GM18907 (cell line): ENCODE results near the gene PIGM.

Source experiments
- ATAC-seq: cut with Tn5 transposase; IDR thresholded peaks from one replicate; pipeline ENCODE4 v1.9.1; 2021; ENCODE audit warnings: mild to moderate bottlenecking, moderate library complexity; ENCODE audit not compliant: unreplicated experiment

Gene PIGM

GRCh38 chr1:160031365-160032164, at the start of gene PIGM:
PIGM (minus strand) TSS chr1:160031990; CDS start chr1:160031739, 251 bp downstream.
- ATAC-seq: peak; percentile 98

GRCh38 chr1:160081261-160081936, 49.6 kb upstream of the PIGM start, which contains the start of gene KCNJ9:
KCNJ9 (plus strand) TSS chr1:160081538; CDS start chr1:160084031, 2,493 bp downstream.
- ATAC-seq: no peak

GRCh38 chr1:160080381-160081100, 48.8 kb upstream of the PIGM start:
- no peak for ATAC-seq

GRCh38 chr1:160079448-160079847, 47.7 kb upstream of the PIGM start:
- no peak for ATAC-seq

DNA sequence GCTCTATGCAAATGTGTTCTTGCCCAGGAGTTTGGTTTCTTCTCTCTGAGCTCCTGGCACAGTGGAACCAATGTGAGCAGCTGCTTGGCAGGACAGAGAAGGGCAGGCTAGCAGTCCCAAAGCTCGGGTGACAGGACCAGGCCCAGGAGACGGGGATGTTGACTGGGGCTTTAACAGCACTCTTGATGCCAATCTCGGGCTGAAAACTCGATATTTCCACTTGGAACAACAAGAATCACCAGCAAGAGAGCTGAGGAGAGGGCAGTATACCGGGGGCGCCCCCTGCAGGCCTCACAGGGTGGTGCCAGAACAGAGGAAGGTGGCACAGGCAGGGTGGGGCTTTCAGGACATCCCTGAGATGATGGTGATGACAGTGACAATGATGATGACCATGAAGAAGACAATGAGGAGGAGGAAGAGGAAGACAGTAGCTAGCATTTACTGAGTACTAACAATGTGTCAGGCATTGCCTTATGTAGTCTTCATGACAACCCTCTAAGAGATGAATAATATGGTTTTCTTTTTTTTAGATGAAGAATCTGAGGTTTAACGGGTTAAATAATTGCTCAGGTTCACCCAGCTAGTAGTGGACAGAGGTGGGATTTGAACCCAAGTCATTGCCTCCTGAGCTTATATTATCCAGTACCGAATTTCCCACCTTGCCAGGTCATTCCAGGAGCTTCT, 46.9 kb upstream of the PIGM start:
- ATAC-seq: peak; percentile 63

DNA sequence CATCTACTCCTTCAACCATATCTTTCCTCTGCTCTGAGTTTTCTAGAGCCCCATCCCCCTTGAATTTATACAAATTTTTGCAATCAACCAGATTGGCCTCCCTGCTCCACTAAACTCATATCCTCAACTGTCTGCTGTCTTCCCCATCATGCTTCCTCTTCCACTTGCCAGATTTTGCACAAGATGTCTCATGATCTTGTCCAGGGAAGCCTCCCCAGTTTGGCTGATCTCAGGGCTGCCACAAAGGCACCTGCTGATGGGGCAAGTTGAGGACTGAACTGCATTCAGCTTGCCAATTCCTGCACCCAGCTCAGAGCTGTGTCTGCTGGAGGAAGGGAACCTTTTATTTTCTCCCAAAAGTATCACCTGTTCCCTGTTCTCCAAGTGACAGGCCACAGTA, 45.7 kb upstream of the PIGM start:
- ATAC-seq: no peak

DNA sequence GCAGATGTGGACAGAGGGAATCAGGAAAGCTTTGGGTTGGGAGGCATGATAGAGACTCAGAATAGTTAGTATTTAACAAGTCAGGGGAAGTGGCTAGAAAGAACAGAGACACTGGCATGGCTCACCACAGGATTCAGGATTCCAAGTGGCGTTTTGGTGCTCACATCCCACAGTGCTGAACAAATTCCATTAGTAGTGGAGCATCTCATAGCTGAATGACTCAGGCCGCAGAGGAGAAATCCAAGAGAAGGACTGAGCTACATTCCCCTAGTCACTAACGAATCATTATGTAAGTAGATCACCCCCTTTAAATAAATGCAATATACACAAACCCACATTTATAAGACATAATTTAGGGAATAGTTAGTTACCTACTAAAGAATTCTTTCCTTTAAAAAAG, 44.5 kb upstream of the PIGM start:
- ATAC-seq: no peak

- ATAC-seq: no peak
Measured at GRCh38 chr1:160075836-160076235, 44.0 kb upstream of the PIGM start.

DNA sequence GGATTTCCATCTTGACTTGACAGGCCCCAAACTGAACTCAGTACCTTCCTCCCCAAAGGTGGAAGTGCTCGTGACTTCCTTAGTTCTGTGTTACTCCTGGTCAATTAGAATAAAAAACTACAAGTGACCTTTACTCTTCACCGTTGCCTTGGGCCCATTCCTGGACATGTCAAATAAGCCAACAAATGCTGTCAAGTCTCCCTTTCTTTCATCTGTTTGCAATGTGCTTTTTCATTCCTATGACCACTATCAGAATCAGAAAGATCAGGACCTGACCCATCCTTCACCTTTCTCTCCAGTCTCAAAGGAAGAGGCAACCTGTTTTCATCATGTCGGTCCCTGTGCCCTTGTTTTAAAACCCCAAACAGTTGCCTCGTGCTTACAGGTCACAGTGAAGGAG, 43.1 kb upstream of the PIGM start:
- no peak for ATAC-seq

DNA sequence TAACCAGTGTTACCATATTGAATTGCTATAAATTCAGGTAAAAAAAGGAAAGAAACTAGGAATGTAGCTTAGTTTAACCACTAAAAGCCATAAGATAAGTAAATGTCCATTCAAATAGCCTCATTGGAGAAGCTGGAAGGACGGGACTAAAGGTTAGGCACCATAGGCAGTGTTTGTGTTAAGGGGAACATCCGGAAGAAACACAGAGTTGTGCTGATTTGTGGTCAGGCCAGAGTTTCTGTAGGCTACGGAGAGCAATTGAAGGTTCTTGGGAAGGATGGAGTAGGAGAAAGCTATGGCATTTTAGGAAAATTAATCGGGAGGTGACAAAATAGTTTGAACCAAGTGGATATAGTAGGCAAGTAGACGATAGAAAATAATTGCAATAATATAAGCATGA, 39.5 kb upstream of the PIGM start:
- no peak for ATAC-seq

DNA sequence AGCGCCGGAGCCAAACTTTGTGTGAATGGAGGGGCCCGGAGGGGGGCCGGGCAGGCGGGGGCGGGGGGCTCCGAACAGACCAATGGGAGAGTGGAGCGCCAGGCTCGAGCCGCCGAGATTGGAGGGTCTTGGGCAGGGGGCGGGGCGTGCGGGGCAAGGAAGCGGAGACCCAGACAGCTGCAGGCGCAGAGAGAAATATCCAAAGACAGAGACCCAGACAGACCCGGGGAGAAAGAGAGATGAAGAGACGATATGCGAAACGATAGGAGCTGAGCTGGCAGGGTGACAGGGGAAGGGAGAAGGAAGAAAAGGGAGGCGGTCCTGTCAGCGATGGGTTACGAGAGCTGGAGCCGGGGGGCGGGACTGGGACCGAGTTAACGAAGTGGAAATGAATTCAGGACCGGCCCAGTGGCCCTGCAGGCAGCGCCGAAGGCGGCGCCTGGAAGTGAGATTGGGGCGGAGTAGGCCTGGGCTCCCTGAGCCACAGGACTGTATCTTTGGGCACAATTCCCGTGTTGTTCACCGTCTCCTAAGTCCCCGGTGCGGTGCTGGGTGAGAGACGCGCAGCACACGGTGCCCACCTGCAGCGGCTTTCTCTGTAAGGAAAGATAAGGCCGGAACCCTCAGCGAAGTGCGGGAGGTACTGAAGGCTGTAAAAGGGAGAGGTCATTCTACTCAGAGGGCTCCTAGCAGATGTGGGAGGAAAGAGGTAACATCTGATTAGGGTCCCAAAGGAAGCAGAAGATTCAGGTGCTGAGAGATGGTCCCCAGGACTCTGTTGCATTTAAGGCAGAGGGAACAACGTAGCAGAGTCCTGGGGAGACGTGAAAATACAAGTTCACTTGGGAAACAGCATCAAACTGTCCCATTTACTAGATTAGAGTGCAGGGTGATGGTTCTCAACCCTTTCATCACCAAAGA, 38.7 kb upstream of the PIGM start:
- peak; percentile 50 for ATAC-seq

DNA sequence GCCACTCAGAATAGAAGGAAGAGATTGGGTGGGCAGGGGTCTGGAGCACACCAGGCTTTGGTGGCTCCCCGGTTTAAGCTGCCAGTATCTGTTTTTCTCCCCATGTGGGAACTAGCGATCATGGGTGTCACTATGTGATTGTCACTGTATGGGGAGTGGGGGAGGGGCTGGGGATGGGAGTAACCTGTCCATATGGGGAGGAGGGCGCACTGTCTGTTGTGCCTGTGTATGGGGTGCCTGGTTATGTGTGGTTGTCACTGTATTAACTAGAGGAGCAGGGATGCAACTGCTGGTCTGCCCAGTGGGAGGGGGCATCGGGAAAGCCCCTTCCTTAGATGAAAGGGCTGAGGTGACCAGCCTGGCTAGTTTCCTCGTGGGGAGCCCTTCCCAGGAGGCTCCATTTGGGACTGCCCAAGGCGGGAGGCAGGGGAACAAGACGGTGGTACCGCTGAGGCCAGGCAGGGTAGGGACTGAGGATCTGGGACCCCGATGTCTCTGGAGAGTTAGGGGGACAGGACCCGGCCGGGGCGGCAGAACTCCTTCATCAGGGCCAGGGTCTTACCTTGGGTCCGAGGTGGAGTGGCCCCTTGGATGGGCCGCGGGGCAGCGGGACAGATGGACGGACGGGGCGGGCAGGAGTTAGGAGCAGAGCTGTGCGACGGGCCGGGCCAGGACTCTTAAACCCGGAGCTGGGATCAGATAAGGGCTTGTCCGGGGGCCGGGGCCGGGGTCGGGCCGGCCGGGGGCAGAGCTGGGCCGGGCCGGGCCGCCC, 37.9 kb upstream of the PIGM start, which contains the start of gene KCNJ10:
KCNJ10 (minus strand) TSS at position 701 of the 772 bp plus-strand sequence. CDS start 27,628 bp downstream, outside the sequence.
- ATAC-seq: no peak

GRCh38 chr1:160068225-160068624, 36.4 kb upstream of the PIGM start:
- ATAC-seq: no peak

- ATAC-seq: no peak
Measured at GRCh38 chr1:160066829-160067745, 35.3 kb upstream of the PIGM start.

DNA sequence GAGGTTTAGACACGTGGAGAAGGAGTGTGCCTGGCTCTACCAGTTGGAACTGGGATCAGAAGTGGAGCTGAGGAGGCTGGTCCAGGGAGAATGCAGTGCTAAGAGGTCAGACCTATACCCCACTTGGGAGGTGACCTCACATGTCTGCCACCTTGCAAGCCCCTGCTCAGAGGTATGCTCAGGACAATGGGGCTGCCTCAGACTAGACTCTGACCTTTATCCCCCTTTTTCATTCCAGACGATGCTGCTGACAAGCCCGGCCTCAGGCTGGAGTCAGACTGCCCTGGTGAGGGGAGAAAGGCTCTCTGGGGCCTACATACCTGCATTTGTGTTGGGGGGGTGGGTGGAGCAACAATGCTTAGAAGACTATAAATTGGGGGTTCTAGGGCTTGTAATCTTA, 33.0 kb upstream of the PIGM start:
- no peak for ATAC-seq

- no peak for ATAC-seq
Measured at GRCh38 chr1:160064164-160064563, 32.4 kb upstream of the PIGM start.

DNA sequence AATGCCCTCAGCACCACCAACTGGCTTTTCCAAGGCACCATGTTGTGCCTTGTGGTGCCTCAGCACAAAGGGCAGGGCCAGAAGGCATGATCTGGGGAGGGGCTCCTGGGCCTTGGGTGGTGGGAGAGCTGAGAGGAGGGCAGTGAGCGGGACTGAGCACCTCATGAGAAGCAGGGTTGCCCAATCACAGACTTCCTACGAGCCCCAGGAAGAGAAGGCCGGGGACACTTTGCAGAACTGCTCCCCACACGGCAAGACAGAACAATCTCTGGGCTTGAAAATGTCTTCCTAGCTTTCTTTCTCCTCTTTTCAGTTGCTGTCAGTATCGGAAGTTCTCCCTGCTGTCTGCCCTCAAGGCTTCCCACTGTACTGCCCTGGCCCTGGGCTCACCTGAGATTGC, 31.4 kb upstream of the PIGM start:
- no peak for ATAC-seq

GRCh38 chr1:160062230-160062532, 30.4 kb upstream of the PIGM start:
- no peak for ATAC-seq
